ENCODE results near the gene CFAP73. TPM values are rescaled to one million over a fixed set of nuclear protein-coding genes. Genes with fewer than 3 reads are reported as not detected.

CFAP73 gene
- total RNA-seq, 4 donors from 2014 or later, result not detected

GRCh38 chr12:113134071-113134470, 15.5 kb upstream of the CFAP73 start:
- TF ChIP-seq CTCF (IDR thresholded peaks at IDR 0.05; ENCODE audit: low read depth), result no peak

GRCh38 chr12:113134521-113134951, 15.0 kb upstream of the CFAP73 start:
- TF ChIP-seq CTCF (IDR thresholded peaks at IDR 0.05; ENCODE audit: low read depth), result no peak

- no peak for TF ChIP-seq CTCF (IDR thresholded peaks at IDR 0.05; ENCODE audit: low read depth)
These were observed 14.1 kb upstream of the CFAP73 start, which contains the start of gene RASAL1 for GRCh38 chr12:113135178-113136127. Gene RASAL1 (minus strand): TSS chr12:113135761. CDS start chr12:113135462, 299 bp downstream.

GRCh38 chr12:113136128-113136989, 13.2 kb upstream of the CFAP73 start:
- TF ChIP-seq CTCF (IDR thresholded peaks at IDR 0.05; ENCODE audit: low read depth), result no peak

GRCh38 chr12:113136990-113137511, 12.5 kb upstream of the CFAP73 start:
- TF ChIP-seq CTCF (IDR thresholded peaks at IDR 0.05; ENCODE audit: low read depth), result no peak

GRCh38 chr12:113137861-113138783, 11.4 kb upstream of the CFAP73 start:
- no peak for TF ChIP-seq CTCF (IDR thresholded peaks at IDR 0.05; ENCODE audit: low read depth)
